ENCODE data around the gene ASTN2. TPM values are rescaled to one million over a fixed set of nuclear protein-coding genes. Genes with fewer than 3 reads are reported as not detected.

Gene ASTN2
- total and polyA plus RNA-seq, 2 donors (not counting 3 experiments of a cell fraction or from before 2014, with no cell fraction given), result 1.0 to 1.9 TPM

- H2AFZ ChIP-seq (ENCODE audit: low read depth, low read length), result no peak overlapping the region
Measured at GRCh38 chr9:117092582-117092981, 322.3 kb downstream of the ASTN2 start.

GRCh38 chr9:117091529-117091928, 323.3 kb downstream of the ASTN2 start:
- dilution Hi-C loops (cut with MboI; ENCODE audit: extremely low pct_ligation_motif_present, low sequenced_read_pairs) (no loop called here), intact Hi-C loops (cut with micrococcal nuclease) (no loop called here)
- no peak overlapping the region for H3K4me2 ChIP-seq (ENCODE audit: insufficient read depth, low read length)
- H3K36me3 ChIP-seq (ENCODE audit: control insufficient read depth in 2 of 2, extremely low read depth in 1 of 2, insufficient read depth in 2 of 2, low read length in 2 of 2), result no peaks in the 10 kb centered on the region
- peaks cover 4% of the 10 kb centered on the region for H3K9me3 ChIP-seq (replicated peaks; ENCODE audit: control insufficient read depth, insufficient read depth, low read length)
- no peak overlapping the region for H2AFZ ChIP-seq (ENCODE audit: low read depth, low read length)
- H3K4me1 ChIP-seq (ENCODE audit: control insufficient read depth, extremely low read depth, insufficient read depth, low read length), result no peaks in the 10 kb centered on the region
- FAIRE-seq (no peak), DNase-seq (ENCODE audit: low read depth, low spot score) (no peak)
- H4K20me1 ChIP-seq (replicated peaks; ENCODE audit: control insufficient read depth, extremely low read depth, insufficient read depth, low read length), result no peaks in the 10 kb centered on the region
- no TSS peak for BruUV-seq (replicated peaks)
- ChIA-PET POLR2A (no interaction called here), CTCF (no interaction called here)
- H3K4me3 ChIP-seq (replicated peaks in 1 of 3; ENCODE audit: insufficient read depth in 1 of 3, low read depth in 1 of 3, low read length in 3 of 3), result no peak overlapping the region
- H3K27ac ChIP-seq (ENCODE audit: insufficient read depth, low read depth, low read length), result no peak overlapping the region
- no peaks in the 10 kb centered on the region for H3K27me3 ChIP-seq (ENCODE audit: control insufficient read depth in 2 of 2, insufficient read depth in 2 of 2, low read length in 2 of 2)
- TF ChIP-seq MYC (IDR thresholded peaks at IDR 0.05; ENCODE audit: low read depth, low read length) (no peak), GATA2 (IDR thresholded peaks at IDR 0.05; ENCODE audit: insufficient read depth, insufficient read length, low read depth, low read length) (no peak), POLR2AphosphoS5 (IDR thresholded peaks at IDR 0.05; ENCODE audit: insufficient read depth, low read depth, low read length) (no peak), MAX (IDR thresholded peaks at IDR 0.05; ENCODE audit: insufficient read depth, insufficient read length) (no peak), FOS (IDR thresholded peaks at IDR 0.05; ENCODE audit: borderline replicate concordance, insufficient read depth, low read length) (no peak)
- H3K79me2 ChIP-seq (ENCODE audit: control insufficient read depth, insufficient read depth, low read length), result no peaks in the 10 kb centered on the region
- no peaks in the 10 kb centered on the region for H3K9me1 ChIP-seq (replicated peaks; ENCODE audit: control insufficient read depth, extremely low read depth, insufficient read depth, low read length)
- H3K9ac ChIP-seq (replicated peaks; ENCODE audit: extremely low read depth, insufficient read depth, low read length), result no peak overlapping the region

More at GRCh38 chr9:117092582-117092981, 322.3 kb downstream of the ASTN2 start:
- FAIRE-seq, result no peak
- peaks cover 4% of the 10 kb centered on the region for H3K9me3 ChIP-seq (replicated peaks; ENCODE audit: control insufficient read depth, insufficient read depth, low read length)
- POLR2A ChIA-PET, result no interaction called here
- CTCF ChIA-PET, result no interaction called here
- no peak overlapping the region for H3K4me3 ChIP-seq (replicated peaks in 1 of 3; ENCODE audit: insufficient read depth in 1 of 3, low read depth in 1 of 3, low read length in 3 of 3)
- no peaks in the 10 kb centered on the region for H3K4me1 ChIP-seq (ENCODE audit: control insufficient read depth, extremely low read depth, insufficient read depth, low read length)
- dilution Hi-C loops (cut with MboI; ENCODE audit: extremely low pct_ligation_motif_present, low sequenced_read_pairs) (no loop called here), intact Hi-C loops (cut with micrococcal nuclease) (no loop called here)
- H3K36me3 ChIP-seq (ENCODE audit: control insufficient read depth in 2 of 2, extremely low read depth in 1 of 2, insufficient read depth in 2 of 2, low read length in 2 of 2), result no peaks in the 10 kb centered on the region
- no peak for DNase-seq (ENCODE audit: low read depth, low spot score)
- H4K20me1 ChIP-seq (replicated peaks; ENCODE audit: control insufficient read depth, extremely low read depth, insufficient read depth, low read length), result no peaks in the 10 kb centered on the region
- no peaks in the 10 kb centered on the region for H3K79me2 ChIP-seq (ENCODE audit: control insufficient read depth, insufficient read depth, low read length)
- H3K9ac ChIP-seq (replicated peaks; ENCODE audit: extremely low read depth, insufficient read depth, low read length), result no peak overlapping the region
- H3K9me1 ChIP-seq (replicated peaks; ENCODE audit: control insufficient read depth, extremely low read depth, insufficient read depth, low read length), result no peaks in the 10 kb centered on the region
- H3K27ac ChIP-seq (ENCODE audit: insufficient read depth, low read depth, low read length), result no peak overlapping the region
- H3K27me3 ChIP-seq (ENCODE audit: control insufficient read depth in 2 of 2, insufficient read depth in 2 of 2, low read length in 2 of 2), result no peaks in the 10 kb centered on the region
- no peak for TF ChIP-seq MAX (IDR thresholded peaks at IDR 0.05; ENCODE audit: insufficient read depth, insufficient read length)
- no TSS peak for BruUV-seq (replicated peaks)
- H3K4me2 ChIP-seq (ENCODE audit: insufficient read depth, low read length), result no peak overlapping the region

Data from endothelial cell of umbilical vein (primary cell).